Pancreas (tissue), 10 donors: ENCODE measurements around the gene ETFRF1. TPM values are rescaled to one million over a fixed set of nuclear protein-coding genes. Genes with fewer than 3 reads are reported as not detected.

Experiments
- ATAC-seq, 4 donors: fragments of 200-7000 bp; cut with Tn5 transposase; one replicate each; pipeline versions ENCODE4 v1.8.0 to v1.9.1; 2020; ENCODE audit warnings: mild to moderate bottlenecking in 4 of 4, moderate library complexity in 4 of 4
- DNase-seq, 6 donors: peaks; one replicate each; pipeline ENCODE4 v3.0.0-alpha.2; 2020
- FAIRE-seq: peaks from 2 replicates; lab custom pipeline; 2012; peaks lifted over from hg19 to GRCh38; lab: Jason Lieb, UNC
- H3K27ac ChIP-seq, 4 donors: fragments of 200-600 bp; sonication (generic); 1 replicate in 3 of 4; 2 replicates in 1 of 4; pipeline versions ENCODE4 v1.5.0 to v1.8.0; 2020
- H3K27me3 ChIP-seq, 4 donors: fragments of 200-600 bp; one replicate each; pipeline ENCODE4 v1.8.0; 2021
- H3K36me3 ChIP-seq, 3 donors: fragments of 200-600 bp; sonication (generic) in 1 of 3; one replicate each; pipeline versions ENCODE4 v1.5.0 to v1.8.0; 2020 to 2021
- H3K4me1 ChIP-seq, 3 donors: fragments of 200-600 bp; one replicate each; pipeline ENCODE4 v1.8.0; 2021
- H3K4me3 ChIP-seq, 4 donors: fragments of 200-600 bp; sonication (generic) in 2 of 4; one replicate each; pipeline versions ENCODE4 v1.5.0 to v1.8.0; 2020 to 2021
- H3K9me3 ChIP-seq, 4 donors: fragments of 200-600 bp; one replicate each; pipeline ENCODE4 v1.8.0; 2021
- CTCF ChIP-seq, 4 donors: fragments of 200-600 bp; sonication (generic) in 3 of 4; IDR thresholded peaks; one replicate each; pipeline versions ENCODE4 v1.5.0 to v1.8.0; 2021; ENCODE audit warnings: antibody characterized with exemption in 4 of 4
- WGBS, 2 donors: extraction: QIAGEN DNeasy Blood & Tissue Kit; methylation state at CpG; one replicate each; pipeline ENCODE4 v1.1.7; 2013; 5-methylcytosine and 5-hydroxymethylcytosine counted together
- intact Hi-C, 3 donors: fragments of 100-400 bp; cut with DNase I; formaldehyde crosslinking; loops; one replicate each; pipeline versions ENCODE4 v1.11.1 to v1.14.2; 2022
- polyA plus RNA-seq, 2 donors: library from polyadenylated mRNA; stranded (reverse); fragments of 200-250 nt; gene quantifications; one replicate each; pipeline ENCODE4 v1.2.3, GENCODE V29; 2013
- total RNA-seq, 6 donors: library from RNA; stranded (reverse); fragmentation: NEBNext Ultra II Directional in 4 of 6; extraction: Animal tissue kit (Norgen Biotek cat#: 25700) in 4 of 6; gene quantifications; one replicate each; pipeline versions ENCODE4 v1.2.1 to v1.2.4, GENCODE V29; 2021 to 2023
- donor health status: healthy with polysubstance abuse.
- donor health status: DM: no; HTN: no; CAD: no; lungs with moderate emphysema.
- donor health status: DM: no; HTN: no; CAD: no.
- donor health status: control.
- donor health status: control.
- donor health status: Bipolar disorder and iron deficiency.
- donor health status: DM: yes; HTN: yes; CAD: no.
- donor health status: DM: no; HTN: no; CAD: no.
- donor health status: DM: no; HTN: no; CAD: no.
- donor health status: DM: yes; HTN: yes; CAD: no.

ETFRF1 gene
- total and polyA plus RNA-seq, 8 donors, result 8.3 to 26.1 (median 9.8) TPM

GRCh38 chr12:25236626-25237025, 41.6 kb downstream of the ETFRF1 start:
- FAIRE-seq, result no peak

GRCh38 chr12:25241167-25242020, 46.4 kb downstream of the ETFRF1 start:
- no peak overlapping the region for H3K27ac ChIP-seq
- no peaks in the 10 kb centered on the region for H3K36me3 ChIP-seq
- ATAC-seq (peak in 3 of 4 donors; percentile 68 to 81 (median 74)), FAIRE-seq (peak; percentile 98), DNase-seq (no peak)
- peaks cover 6 to 10% (median 7%) of the 10 kb centered on the region in 3 donors for H3K4me1 ChIP-seq
- H3K9me3 ChIP-seq, result no peaks in the 10 kb centered on the region
- peak in 3 of 4 donors; percentile 21 to 43 (median 43) for TF ChIP-seq CTCF (IDR thresholded peaks at IDR 0.05)
- intact Hi-C loops, result no loop called here
- H3K27me3 ChIP-seq, result no peaks in the 10 kb centered on the region
- no peak overlapping the region for H3K4me3 ChIP-seq
- 27 to 34% methylated on average over 6 of the region's 6 CpGs for WGBS, 2 donors

More at GRCh38 chr12:25236626-25237025, 41.6 kb downstream of the ETFRF1 start:
- Histone ChIP-seq H3K4me3 (no peak overlapping the region), H3K27ac (no peak overlapping the region), H3K27me3 (no peaks in the 10 kb centered on the region), H3K4me1 (peaks cover 0 to 4% (median 0%) of the 10 kb centered on the region in 3 donors), H3K9me3 (no peaks in the 10 kb centered on the region), H3K36me3 (no peaks in the 10 kb centered on the region)
- TF ChIP-seq CTCF (IDR thresholded peaks at IDR 0.05), result no peak
- ATAC-seq (no peak), DNase-seq (no peak)
- WGBS, 2 donors, result 74 to 81% methylated on average over 4 of the region's 4 CpGs
- intact Hi-C loops, result no loop called here

- DNase-seq, result no peak
- WGBS, 2 donors, result 46 to 58% methylated on average over 5 of the region's 5 CpGs
- Histone ChIP-seq H3K4me3 (no peak overlapping the region), H3K36me3 (no peaks in the 10 kb centered on the region), H3K9me3 (no peaks in the 10 kb centered on the region), H3K27me3 (no peaks in the 10 kb centered on the region), H3K4me1 (peaks cover 6 to 10% (median 7%) of the 10 kb centered on the region in 3 donors), H3K27ac (peak overlapping the region in 2 of 4 donors; percentile 33 to 69)
- ATAC-seq, result peak; percentile 66 to 79 (median 71)
- no peak for FAIRE-seq
- intact Hi-C loops, result no loop called here
- TF ChIP-seq CTCF (IDR thresholded peaks at IDR 0.05), result no peak
Measured at GRCh38 chr12:25242981-25243679, 48.1 kb downstream of the ETFRF1 start.

- Histone ChIP-seq H3K36me3 (no peaks in the 10 kb centered on the region), H3K27ac (peak overlapping the region in 2 of 4 donors; percentile 33 to 69), H3K4me3 (no peak overlapping the region), H3K27me3 (no peaks in the 10 kb centered on the region), H3K4me1 (peaks cover 6 to 14% (median 7%) of the 10 kb centered on the region in 3 donors), H3K9me3 (no peaks in the 10 kb centered on the region)
- no peak for DNase-seq
- no peak for TF ChIP-seq CTCF (IDR thresholded peaks at IDR 0.05)
- intact Hi-C loops, result no loop called here
- peak in 1 of 4 donors; percentile 15 for ATAC-seq
- FAIRE-seq, result no peak
Measured at GRCh38 chr12:25243680-25243990, 48.6 kb downstream of the ETFRF1 start.
